ENCODE measurements around the gene ABCA6.

Gene ABCA6

DNA sequence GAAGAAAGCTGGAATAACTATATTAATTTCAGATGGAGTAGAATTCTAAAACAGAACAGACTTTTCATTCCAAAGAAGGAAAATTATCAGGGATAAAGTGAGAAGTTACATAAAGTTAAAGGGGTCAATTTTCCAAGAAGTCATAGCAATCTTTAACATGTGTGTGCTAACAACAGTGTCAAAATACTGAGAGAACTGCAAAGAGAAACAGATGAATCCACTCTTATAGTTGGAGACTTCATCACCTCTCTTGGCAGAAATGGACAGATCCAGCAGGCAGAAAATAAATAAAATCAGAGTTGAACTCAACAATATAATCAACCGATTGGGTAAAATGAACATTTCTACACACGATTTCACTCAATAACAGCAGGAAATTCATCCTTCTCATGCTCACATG is 86.4 kb downstream of the ABCA6 start:
- no peak for DNase-seq (ENCODE audit: low read depth in 1 of 2, low spot score in 1 of 2)

DNA sequence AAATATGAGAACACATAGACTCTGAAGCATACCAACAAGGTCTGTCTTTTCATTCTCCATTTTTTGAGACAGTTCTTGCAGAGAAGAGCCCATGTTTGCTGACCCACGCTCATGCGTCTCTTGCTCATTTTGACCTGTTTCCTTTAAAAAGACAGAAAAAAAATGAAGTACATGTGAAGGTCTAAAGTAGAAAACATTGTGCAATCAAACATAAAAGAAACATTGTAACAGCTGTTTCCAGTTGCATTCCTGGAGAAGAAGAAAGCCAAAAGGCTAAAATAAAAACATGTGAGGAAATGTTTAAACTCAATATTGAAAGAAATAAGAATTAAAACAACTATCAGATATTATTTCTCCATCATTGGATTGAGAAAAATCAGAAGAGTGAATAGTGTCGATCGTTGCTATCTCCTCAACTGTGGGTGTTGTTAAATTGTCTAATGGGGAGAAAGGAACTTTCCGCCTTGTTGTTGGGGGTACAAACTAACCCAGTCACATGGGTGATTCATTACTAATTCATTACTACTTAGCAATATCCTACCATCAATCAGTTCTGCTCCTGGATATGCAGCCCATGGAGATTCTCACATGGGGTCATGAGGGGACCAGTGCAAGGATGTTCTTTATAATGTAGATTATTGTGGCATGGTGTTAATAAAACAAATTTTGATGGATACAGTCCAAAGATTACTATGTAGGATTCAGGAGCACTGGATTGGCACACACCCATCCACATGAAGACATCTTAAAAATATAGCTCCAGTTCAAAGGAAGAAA is 90.5 kb downstream of the ABCA6 start:
- no peak for DNase-seq (ENCODE audit: low read depth in 1 of 2, low spot score in 1 of 2)

DNA sequence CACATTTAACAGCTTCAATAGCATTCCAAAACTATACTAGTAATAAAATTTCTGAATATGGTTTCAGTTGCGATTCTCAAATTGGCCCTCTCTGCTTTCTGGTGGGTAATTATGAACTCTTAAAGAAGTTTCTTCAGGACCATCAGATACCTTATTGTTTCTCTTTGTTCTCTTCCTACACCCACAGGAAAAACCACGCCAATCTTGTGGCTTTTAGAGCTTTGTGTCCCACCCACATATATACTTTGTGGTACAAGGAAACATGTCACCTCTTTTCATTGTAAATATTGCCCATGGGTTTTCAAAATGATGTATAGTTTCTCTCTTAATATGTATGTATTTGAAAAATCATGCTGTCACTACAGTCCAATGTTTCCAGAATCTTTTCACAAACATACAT is 93.1 kb downstream of the ABCA6 start:
- no peak for DNase-seq (ENCODE audit: low read depth in 1 of 2, low spot score in 1 of 2)

DNA sequence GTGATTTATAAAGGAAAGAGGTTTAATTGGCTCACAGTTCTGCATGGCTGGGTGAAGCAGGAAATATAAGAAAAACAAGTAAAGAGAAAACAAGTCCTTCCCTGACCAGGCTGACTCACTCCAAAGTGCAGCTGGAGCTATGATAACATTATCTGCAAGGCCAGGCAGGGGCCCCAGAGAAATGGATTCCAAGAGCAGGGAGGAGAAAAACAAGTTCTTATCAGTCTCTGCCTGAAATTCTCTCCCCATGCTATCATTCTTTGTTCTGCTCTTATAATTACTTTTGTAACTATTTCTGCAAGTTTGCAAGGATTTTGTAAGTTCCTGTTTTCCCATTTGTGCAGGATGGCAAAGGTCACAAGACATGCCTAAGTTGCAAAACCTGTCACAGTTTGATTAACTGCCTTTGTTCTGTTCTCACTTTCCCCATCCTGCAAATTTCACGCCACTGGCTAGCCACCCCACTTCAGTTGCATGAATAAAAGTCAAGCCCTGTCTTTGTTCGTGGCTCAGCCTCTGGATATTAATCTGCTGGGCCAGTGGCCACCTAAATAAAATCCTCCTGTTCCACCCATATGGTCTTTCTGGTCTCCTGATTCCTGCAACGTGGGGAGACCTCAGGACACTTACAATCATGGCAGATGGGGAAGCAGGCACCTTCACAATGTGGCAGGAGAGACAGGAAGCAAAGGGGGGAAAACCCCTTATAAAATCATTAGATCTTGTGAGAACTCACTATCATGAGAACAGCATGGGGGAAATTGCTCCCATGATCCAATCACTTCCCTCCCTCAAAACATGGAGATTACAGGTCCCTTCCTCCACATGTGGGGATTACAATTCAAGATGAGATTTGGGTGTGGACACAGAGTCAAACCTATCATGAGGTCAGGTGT is 94.1 kb downstream of the ABCA6 start:
- no peak for DNase-seq (ENCODE audit: low read depth in 1 of 2, low spot score in 1 of 2)

DNA sequence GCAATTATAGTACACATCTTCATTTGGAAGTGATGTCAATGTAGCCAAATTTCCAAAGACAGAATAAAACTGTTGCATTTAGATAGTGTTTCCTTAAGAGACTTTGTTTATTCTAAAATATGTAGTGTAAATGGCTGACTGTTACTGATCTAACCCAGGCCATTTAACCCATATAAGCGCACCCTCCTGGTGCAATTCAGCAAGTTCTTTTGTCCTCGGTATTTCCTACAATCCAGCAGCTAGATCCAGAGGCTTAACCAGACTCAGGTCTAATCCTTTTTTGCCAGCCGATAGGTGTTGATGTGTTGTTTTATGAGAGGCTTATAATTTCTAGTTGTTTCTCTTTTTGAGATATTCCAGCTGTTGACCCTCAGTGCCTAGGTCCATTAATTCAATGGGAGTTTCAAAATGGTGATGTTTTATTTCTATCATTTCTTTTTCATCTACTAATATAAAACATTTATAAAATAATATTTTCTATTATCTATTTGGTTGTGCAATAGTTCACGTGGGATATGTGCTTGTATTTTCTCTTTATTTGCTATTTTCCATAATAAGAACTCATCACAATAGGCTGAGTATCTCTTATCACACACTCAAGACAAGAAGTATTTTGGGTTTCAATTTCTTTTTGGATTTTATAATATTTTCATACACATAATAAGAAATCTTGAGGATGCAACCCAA is 95.4 kb downstream of the ABCA6 start:
- DNase-seq (ENCODE audit: low read depth in 1 of 2, low spot score in 1 of 2), result no peak

DNA sequence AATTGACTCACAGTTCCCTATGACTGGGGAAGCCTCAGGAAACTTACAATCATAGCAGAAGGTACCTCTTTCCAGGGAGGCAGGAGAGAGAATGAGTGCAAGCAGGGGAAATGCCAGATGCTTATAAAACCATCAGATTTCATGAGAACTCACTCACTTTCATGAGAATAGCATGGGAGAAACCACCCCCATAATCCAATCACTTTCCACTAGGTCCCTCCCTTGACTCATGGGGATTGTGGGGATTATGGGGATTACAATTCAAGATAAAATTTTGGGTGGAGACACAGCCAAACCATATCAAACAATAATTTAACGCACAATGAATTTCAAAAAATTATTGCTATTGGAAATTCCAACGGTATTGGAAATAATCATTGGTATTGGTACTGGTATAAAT is 96.0 kb downstream of the ABCA6 start:
- DNase-seq (ENCODE audit: low read depth in 1 of 2, low spot score in 1 of 2), result no peak

DNA sequence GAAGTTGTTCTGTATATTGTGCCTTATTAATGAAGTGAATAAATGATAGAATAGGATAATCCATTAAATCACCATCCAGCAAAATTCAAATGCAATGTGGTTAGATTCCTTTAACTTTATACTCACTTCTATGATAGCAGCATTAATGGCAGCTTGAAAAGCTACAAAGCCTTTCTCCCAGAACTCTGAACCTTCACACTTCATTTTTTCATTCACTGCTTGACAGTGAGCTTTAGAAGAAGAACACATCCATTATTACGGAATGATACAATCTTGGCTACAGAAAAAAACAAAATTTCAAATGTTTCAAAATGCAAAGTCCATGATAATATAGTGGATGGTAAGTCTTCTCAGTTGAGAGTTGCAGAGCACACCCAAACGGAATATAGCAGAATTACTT is 97.3 kb downstream of the ABCA6 start:
- DNase-seq (ENCODE audit: low read depth in 1 of 2, low spot score in 1 of 2), result no peak

DNA sequence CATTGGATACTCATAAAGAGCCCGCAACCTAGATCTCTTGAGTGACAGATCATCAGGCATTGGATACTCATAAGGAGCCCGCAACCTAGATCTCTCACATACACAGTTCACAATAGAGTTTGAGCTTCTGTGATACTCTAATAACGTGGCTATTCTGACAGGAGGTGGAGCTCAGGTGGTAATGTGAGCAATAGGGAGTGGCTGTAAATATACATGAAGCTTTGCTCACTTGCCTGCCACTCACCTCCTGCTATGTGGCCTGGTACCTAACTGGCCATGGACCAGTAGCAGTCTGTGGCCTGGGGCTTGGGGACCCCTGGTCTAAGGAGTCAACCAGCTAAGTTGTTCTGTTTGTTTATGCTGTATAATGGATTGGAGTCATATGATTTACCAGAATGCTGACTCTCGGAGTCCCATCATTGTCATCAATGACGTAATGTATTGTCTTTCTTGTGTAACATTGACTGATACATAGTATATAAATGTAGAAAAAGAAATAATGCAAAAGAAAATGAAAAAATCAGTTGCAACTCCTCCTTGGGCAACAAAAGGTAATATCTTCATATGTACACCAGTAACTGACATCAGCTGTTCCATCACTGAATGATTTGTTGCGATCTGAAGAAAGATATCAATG is 98.5 kb downstream of the ABCA6 start:
- no peak for DNase-seq (ENCODE audit: low read depth in 1 of 2, low spot score in 1 of 2)

DNA sequence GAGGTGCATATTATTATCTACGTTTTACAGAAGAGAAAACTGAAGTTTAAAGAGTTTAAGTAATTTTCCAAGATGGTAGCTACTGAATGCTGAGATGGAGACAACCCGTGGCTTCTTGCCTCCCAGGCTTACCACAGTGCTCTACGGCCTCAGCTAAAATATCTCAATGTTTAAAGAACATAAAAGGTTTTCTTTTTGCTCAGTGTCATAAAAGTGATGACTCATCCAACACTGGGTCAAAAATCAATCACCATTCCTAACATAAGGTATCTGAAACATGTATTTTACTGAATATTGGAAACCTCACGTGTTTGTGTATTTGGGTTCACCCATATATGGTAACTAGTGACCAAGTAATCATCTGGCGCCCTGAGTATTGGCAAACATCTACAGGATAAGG is 99.4 kb downstream of the ABCA6 start:
- no peak for DNase-seq (ENCODE audit: low read depth in 1 of 2, low spot score in 1 of 2)

DNA sequence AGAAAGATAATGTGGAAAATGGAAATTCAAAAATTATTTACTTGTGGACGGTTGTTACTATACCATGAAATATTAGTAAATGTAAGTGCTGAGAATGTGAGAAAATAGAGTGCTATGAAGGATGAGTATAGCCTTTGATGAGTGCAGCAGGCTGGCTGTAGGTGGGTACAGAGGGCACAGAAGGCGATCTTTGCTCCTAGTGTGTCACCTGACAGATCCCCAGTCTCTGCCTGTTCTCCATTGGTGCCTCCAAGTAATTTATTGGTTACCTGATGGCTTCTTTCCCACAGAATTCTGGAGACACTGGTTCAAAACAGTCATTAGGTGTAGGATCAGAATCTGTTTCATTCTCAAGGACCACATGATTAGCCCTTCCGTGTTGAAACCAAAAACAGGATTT is 109.9 kb downstream of the ABCA6 start:
- no peak for DNase-seq (ENCODE audit: low read depth in 1 of 2, low spot score in 1 of 2)

DNA sequence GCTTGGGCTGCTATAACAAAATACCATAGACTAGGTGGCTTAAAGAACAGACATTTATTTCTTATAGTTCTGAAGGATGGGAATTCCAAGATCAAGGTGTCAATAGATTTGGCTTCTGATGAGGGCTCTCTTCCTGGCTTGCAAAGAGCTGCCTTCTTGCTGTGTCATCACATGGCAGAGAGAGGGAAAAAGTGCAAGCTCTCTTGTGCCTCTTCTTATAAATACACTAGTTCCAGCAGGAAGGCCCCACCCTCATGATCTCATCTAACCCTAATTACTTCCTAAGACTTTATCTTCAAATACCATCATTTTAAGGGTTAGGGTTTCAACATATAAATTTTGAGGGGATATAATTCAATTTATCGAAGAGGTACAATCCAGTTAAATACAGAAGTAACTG is 111.5 kb downstream of the ABCA6 start:
- no peak for DNase-seq (ENCODE audit: low read depth in 1 of 2, low spot score in 1 of 2)

All from stimulated activated CD4-positive, alpha-beta T cell treated with anti-CD3 and anti-CD28 coated beads, Interleukin-15, amount 100 ng/mL, for 1 hour (primary cell).